ENCODE measurements around the gene COMT.

COMT gene

GRCh38 chr22:20014526-20015186 lies 73.1 kb downstream of the COMT start:
- DNase-seq, result no peak

- no peak for DNase-seq
Observed at GRCh38 chr22:20015187-20015625, 73.6 kb downstream of the COMT start.

DNA sequence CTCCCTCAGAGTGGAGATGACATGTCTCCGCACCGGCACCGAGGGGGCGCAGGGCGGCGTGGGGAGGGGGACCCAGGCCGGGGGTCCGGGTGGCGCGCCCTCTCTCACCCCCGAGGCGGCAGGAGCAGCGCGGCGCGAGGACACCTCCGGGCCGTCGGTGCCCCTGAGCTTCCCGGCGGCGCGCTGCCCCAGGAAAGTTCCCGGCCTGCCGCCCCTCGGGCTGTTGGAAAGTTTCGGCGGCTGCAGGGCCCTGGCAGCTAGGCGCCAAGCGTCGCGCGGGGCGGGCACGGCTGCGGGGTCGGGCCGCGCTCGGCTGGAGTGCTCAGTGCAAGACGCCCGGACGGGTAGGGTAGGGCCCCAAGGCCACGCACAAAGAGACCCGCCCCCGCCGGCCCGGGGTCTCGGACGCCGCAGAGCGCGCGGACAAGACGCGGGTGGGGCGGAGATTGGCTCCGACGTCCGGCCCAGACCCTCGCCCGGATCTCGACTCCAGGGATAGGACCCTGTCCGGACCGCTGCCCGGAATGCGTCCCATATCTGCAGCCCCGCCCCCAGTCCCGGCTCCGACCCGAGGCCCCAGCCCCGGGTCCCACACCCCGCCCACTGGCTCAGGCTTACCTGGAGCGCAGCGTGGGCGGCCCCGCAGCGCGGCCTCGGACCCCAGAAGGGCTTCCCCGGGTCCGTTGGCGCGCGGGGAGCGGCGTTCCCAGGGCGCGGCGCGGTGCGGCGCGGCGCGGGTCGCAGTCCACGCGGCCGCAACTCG lies 74.6 kb downstream of the COMT start:
- DNase-seq, result no peak

GRCh38 chr22:20016734-20017621 lies 75.4 kb downstream of the COMT start, which contains the start of gene ARVCF:
Gene ARVCF (minus strand): TSS chr22:20016823. CDS start chr22:19990794, 26,029 bp downstream.
- DNase-seq, result peak; percentile 95

- no peak for DNase-seq
Observed at GRCh38 chr22:20017622-20017958, 76.0 kb downstream of the COMT start.

DNA sequence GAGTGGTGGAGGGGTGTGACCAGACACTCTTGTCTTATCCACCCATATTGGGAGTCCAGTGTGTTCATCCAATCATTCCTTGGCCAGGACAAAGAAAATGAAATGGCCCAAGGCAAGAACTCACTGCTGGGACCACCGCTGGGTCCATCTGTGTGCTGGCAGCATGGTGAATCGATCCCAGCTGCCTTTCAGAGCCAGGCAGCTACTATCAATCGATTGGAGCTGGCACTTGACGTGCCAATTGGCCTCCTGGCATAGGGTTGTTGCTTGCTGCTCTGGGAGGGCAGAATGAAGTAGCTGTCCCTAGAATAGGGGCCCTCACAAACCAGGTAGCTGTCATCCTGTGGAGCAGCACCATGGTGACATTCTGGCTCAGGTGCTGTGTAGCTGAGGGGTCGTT lies 76.4 kb downstream of the COMT start:
- no peak for DNase-seq

Measured in right forelimb (tissue), 1 donor.